HG03432 (cell line): ENCODE data around the gene STK26.
"Not testable (repeated sequence)": the region's sequence is repeated elsewhere in the genome, so short reads cannot be mapped to it uniquely, and the experiment has no call there.

Experiments
- ATAC-seq: cut with Tn5 transposase; IDR thresholded peaks from one replicate; pipeline ENCODE4 v1.9.1; 2021; ENCODE audit warnings: mild to moderate bottlenecking, moderate library complexity; ENCODE audit not compliant: unreplicated experiment

STK26 gene

GRCh38 chrX:132034648-132035047, 11.5 kb downstream of the STK26 start:
- no peak for ATAC-seq

- no peak for ATAC-seq
Measured at GRCh38 chrX:132037479-132037993, 14.4 kb downstream of the STK26 start.

- ATAC-seq = no peak
Measured at GRCh38 chrX:132040066-132040465, 17.0 kb downstream of the STK26 start.

GRCh38 chrX:132041015-132041414, 17.9 kb downstream of the STK26 start:
- no peak for ATAC-seq

- no peak for ATAC-seq
Measured at GRCh38 chrX:132043977-132044376, 20.9 kb downstream of the STK26 start.

- no peak for ATAC-seq
Measured at GRCh38 chrX:132044953-132045352, 21.9 kb downstream of the STK26 start.

GRCh38 chrX:132045456-132045855, 22.4 kb downstream of the STK26 start:
- ATAC-seq = no peak

GRCh38 chrX:132046533-132046932, 23.4 kb downstream of the STK26 start:
- no peak for ATAC-seq

- ATAC-seq = not testable (repeated sequence)
Measured at GRCh38 chrX:132051778-132052177, 28.7 kb downstream of the STK26 start.

- ATAC-seq = no peak
Measured at GRCh38 chrX:132058050-132058449, 34.9 kb downstream of the STK26 start.

GRCh38 chrX:132058975-132059374, 35.9 kb downstream of the STK26 start:
- ATAC-seq = no peak

- ATAC-seq = peak; percentile 53
Measured at GRCh38 chrX:132059973-132060540, 37.0 kb downstream of the STK26 start.

- ATAC-seq = no peak
Measured at GRCh38 chrX:132063334-132063733, 40.2 kb downstream of the STK26 start.

GRCh38 chrX:132063862-132064261, 40.8 kb downstream of the STK26 start:
- ATAC-seq = no peak

GRCh38 chrX:132068405-132068804, 45.3 kb downstream of the STK26 start:
- ATAC-seq = no peak

GRCh38 chrX:132071254-132071653, 48.2 kb downstream of the STK26 start:
- no peak for ATAC-seq

- no peak for ATAC-seq
Measured at GRCh38 chrX:132077414-132077813, 54.3 kb downstream of the STK26 start.

- ATAC-seq = no peak
Measured at GRCh38 chrX:132077912-132078311, 54.8 kb downstream of the STK26 start.

GRCh38 chrX:132085786-132086185, 62.7 kb downstream of the STK26 start:
- no peak for ATAC-seq

- ATAC-seq = no peak
Measured at GRCh38 chrX:132086672-132087071, 63.6 kb downstream of the STK26 start.

GRCh38 chrX:132088864-132089263, 65.8 kb downstream of the STK26 start:
- no peak for ATAC-seq

GRCh38 chrX:132090403-132091159, 67.5 kb downstream of the STK26 start:
- ATAC-seq = no peak
